Glomerular visceral epithelial cell (primary cell): ENCODE measurements around the gene ERAS.
"Not testable (repeated sequence)": the region's sequence is repeated elsewhere in the genome, so short reads cannot be mapped to it uniquely, and the experiment has no call there.

ENCODE experiments used
- DNase-seq: peaks from one replicate; pipeline ENCODE4 v3.0.0-alpha.2; 2016; ENCODE audit errors: extremely low spot score

Gene ERAS

DNA sequence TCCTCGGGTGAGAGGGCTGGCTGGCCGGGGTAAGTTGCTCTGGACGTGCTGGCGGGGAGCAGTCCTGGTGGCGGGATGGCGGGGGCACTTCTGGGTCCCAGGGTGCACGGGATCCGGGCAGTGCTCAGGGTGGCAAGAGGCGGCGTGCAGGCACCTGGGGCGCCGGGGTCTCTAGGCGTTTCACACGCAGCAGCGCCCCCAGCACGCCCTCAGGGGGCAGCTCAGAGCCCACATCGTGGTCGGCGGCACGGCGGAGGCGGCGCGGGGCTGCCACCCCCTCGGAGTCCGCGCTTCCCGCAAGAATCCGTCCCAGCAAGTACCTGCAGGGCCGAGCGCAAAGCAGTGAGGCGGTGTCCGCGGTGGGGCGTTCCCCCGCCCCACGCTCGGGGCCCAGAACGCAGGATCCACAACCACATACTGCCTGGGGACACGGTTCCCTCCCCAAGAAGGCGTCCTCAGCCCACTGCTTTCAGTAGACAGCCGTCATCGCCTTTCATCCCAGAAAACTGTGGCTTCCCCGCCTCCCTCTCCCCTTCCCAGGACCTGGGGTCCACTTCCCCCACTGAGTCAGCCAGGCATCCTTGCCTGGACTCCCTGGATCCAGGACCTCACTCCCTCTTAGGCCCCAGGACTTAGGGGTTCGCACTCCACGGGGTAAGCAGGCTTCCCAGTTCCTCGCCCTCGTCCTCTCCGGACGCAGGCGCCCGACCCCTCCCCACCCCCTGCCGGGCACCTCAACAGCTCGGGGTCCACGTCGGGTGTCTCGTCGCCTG is 5.0 kb downstream of the ERAS start:
- DNase-seq, result no peak

DNA sequence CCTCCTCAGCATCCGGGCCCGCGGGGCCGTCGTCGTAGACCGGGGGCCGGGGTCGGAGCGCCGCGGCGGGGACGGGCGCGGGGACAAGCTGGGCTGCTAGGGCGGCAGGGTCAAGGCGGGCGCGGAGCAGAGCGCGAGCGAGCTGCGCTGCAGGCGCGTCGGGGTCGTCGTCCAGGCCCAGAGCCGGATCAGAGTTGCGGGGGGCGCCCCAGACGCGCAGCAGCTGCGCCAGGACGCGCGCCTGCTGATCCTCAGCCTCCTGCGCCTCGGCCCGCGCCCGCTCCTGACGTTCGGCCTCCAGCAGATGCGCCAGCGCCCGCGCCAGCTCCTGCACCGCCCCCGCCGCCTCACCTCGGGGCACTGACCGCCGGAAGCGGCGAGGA is 5.6 kb downstream of the ERAS start:
- no peak for DNase-seq

DNA sequence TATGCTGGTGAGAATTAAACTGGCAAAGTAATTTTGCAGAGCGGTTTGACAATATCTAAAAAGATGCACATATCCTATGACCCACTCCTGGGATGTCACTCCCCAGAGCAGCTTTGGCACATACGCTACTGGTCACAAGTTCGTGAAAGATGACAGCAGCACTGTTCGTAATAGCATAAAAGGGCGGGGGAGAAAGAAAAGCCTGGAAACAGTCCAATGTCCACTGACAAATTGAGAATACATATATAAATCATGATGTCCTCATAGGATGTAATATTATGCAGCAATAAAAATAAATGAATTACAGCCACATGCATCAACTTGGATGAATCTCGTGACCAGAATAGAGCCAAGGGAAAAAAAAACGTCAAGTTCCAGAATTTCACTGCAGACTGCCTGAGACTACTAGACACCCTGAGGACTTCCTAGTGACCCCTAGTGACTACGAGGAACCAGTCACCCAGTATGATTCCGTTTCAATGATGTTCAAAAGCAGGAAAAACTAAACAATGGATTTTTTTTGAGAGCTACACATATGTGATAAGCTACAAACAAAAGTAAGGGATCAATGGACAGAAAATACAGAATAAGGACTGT is 7.3 kb downstream of the ERAS start:
- DNase-seq, result no peak

DNA sequence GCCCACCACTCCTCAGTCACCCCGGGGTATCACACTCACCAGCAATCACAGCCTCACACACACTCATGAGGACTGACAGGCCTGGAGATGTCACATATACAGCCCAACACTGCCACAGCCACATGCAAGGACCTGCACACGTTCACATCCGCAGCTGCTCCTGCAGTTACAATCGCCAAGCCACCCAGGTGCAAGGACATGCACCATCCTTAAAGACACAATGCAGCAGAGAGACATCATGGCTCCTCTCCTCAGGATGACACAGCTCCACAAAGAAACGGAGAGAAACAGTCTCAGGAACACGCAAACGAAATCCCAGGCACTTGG is 8.0 kb downstream of the ERAS start:
- DNase-seq, result no peak

DNA sequence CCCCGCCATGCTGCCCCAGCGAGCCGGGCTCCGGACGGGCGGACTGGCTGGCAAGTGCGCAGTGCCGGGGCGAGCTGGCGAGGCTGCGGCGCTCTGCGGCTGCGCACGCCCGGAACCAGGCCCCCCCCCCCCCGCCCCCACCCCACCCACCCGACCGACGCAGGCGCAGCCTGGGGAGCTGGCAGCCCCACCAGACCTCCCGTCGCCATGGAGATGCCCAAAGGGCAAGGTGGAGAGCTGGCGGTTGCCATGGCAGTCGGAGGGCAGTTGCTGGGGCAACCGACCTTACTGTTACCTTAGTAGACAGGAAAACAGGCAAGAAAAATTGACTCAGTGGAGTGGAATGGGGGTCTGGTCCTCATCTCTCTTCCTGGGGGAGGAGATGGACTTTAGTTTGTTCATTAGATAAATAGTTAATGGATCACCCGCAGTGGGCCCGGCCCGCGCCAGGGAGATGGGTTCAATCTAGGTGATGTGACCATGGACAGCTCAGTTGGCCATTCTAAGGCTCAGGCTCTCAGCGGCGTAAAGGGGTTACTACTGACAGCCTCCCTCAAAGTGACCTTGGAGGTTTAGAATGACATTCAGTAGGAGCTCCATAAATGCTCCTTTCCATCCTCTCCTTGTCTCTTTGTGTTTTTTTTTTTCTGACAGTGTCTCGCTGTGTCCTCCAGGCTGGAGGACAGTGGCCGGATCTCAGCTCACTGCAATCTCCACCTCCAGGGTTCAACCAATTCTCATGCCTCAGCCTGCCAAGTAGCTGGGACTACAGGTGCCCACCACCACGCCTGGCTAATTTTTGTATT is 9.4 kb downstream of the ERAS start, which contains the start of gene PCSK1N:
TSS of gene PCSK1N (minus strand) at position 87 of the 806 bp plus-strand sequence. CDS start at position 9, 78 bp downstream.
- no peak for DNase-seq

DNA sequence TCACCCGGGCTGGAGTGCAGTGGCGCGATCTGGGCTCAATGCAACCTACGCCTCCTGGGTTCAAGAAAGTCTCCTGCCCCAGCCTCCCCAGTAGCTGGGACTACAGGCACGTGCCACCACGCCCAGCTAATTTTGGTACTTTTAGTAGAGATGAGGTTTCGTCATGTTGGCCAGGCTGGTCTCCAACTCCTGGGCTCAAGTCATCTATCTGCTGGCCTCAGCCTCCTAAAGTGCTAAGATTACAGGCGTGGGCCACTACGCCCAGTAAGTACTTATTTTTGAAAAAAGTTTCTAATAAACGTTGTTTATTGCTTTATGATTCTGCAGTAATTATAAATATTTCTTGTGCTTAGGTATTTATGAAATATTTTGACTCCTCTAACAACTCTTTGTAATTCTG is 13.4 kb downstream of the ERAS start:
- no peak for DNase-seq

DNA sequence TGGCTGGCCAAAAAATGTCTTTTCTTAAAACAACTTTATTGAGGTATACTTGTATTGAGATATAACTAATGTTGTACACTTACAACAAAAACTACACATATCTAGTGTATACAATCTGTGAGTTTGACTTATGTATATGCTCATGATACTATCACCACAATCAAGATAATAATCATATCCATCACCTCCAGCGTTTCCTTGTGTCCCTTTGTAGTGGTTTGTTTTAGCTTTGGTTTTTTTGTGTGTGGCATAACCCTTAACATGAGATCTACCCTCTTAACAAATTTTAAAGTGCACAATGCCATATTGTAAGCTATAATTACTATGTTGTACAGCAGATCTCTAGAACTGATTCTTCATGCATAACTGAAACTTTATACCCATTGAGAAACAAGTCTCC is 22.5 kb downstream of the ERAS start:
- DNase-seq, result no peak

DNA sequence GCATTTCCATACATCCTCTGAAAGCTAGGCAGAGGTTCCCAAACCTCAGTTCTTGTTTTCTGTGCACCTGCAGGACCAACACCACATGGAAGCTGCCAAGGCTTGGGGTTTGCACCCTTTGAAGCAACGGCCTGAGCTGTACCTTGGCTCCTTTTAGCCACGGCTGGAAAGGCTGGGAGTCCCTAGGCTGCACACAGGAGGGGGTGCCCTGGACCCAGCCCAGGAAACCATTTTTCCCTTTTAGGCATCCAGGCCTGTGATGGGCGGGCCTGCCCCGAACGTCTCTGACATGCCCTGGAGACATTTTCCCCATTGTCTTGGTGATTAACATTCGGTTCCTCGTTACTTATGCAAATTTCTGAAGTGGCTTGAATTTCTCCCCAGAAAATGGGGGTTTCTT is 26.5 kb downstream of the ERAS start:
- no peak for DNase-seq

DNA sequence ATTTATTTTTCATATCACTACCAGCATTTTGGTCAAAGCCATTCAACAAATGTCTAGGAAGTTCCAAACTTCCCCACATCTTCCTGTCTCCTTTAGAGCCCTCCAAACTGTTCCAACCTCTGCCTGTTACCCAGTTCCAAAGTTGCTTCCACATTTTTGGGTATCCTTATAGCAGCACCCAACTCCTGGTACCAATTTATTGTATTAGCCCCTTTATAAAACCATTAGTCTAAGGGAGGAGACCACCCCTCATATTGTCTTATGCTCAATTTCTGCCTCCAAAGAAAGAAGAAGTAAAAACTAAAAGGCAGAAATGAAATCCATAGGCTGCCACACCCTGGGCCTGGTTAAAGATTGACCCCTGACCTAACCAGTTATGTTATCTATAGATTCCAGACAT is 27.2 kb downstream of the ERAS start:
- not testable (repeated sequence) for DNase-seq

DNA sequence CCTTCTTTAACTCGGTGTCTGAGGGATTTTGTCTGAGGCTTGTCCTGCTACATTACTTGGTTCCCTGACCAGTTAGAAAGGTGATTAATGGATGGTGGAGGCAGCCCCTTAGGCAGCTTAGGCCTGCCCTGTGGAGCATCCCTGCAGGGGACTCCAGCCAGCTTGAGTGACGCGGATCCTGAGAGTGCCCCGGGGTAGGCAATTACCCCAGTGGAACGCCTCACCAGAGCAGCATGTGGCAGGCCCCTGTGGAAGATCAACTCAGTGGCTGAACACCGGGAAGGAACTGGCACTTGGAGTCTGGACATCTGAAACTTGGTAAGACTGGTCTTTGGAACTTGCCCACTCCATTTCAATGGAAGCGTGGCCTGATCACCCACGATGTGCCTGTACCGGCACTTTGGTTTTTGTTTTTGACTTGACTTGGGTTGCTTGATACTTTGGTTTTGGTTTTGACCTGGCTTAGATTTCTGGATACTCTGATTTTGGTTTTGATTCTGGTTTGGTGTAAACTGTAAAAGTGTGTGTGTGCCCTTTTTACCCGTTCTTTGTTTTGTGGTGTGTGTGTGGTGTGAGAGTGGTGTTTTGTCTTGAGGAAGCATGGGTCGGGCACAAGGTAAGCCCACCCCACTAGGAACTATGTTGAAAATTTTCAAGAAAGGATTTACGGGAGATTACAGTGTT is 27.9 kb downstream of the ERAS start:
- not testable (repeated sequence) for DNase-seq

DNA sequence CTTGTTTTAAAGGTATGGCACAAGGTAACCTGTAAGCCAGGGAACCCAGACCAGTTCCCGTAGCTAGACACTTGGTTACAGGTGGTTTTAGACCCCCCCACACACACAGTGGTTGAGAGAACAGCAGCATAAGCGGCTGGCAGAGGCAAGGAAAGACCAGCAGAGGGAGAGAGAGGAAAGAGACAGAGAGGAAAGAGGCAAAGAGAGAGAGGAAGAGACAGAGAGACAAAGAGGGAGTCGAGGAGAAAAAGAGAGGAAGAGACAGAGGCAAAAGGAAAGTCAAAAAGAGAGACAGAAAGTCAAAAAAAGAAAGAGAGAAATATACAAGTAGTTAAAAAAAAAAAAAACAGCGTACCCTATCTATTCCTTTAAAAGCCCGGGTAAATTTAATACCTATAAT is 28.6 kb downstream of the ERAS start:
- peak; percentile 11 for DNase-seq

DNA sequence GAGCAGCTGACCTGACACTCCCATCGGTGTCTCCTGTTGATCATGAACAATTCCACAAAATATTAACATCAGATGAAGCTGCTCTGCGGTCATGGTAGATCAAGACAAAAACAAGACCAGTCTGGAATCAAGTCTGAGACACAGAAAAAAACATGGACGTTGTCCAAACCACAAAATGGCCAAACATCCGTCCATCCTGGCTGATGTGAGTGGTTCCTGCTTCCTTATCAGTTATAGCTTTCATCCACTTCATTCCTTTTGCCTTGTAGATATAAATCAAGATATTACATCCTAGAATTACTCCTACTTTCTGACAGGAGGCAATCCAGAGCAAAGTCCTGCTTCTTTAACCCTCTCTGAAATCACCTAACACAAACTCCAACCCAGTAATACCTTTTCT is 37.9 kb downstream of the ERAS start:
- DNase-seq, result peak; percentile 65

DNA sequence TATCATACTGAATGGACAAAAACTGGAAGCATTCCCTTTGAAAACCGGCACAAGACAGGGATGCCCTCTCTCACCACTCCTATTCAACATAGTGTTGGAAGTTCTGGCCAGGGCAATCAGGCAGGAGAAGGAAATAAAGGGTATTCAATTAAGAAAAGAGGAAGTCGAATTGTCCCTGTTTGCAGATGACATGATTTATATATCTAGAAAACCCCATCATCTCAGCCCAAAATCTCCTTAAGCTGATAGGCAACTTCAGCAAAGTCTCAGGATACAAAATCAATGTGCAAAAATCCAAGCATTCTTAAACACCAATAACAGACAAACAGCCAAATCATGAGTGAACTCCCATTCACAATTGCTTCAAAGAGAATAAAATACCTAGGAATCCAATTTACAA is 45.7 kb downstream of the ERAS start:
- DNase-seq, result not testable (repeated sequence)

DNA sequence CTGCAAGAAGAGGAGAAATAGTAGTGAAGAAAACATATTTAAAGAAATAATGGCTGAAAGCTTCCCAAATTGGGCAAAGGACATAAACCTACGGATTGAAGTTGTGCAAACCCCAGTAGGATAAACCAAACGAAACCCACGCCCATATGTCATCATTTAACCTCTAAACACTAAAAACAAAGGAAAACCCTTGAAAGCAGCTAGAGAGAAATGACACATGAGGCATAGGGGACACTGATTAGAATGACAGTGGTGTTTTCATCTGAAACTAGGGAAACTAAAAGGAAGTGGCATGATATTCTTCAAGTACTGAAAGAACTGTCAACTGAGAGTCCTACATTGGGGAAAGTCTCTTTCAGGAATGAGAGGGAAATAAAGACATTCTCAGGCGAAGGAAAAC is 50.6 kb downstream of the ERAS start:
- DNase-seq, result not testable (repeated sequence)
